ENCODE results near the gene EIF3I.
"Not testable (repeated sequence)": the region's sequence is repeated elsewhere in the genome, so short reads cannot be mapped to it uniquely, and the experiment has no call there.

EIF3I gene

DNA sequence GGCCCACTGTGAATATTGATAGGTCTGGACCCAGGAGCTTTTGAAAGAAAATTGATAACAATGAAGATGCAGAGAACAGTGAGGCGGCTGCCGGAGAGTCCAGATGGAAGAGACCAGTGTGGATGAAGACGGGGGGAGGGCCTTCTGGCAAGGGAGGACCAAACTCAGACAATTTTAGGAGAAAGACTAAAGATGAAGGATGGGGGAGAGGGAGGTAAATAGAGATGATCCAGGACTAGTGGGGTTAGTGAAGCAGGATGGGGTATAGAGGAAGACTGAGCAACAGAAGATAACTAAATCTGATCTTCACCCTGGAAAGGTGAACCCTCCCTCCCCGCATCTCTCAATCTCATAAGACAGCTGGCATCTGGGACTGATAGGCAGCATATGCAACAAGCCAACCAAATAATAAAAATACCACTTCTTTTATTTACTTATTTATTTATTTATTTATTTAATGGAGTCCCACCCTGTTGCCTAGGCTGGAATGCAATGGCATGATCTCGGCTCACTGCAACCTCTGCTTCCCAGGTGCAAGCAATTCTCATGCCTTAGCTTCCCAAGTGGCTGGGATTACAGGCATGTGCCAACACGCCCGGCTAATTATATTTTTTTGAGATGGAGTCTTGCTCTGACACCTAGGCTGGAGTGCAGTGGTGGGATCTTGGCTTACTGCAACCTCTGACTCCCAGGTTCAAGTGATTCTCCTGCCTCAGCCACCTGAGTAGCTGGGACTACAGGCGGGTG is 10.5 kb downstream of the EIF3I start:
- no peak for DNase-seq (ENCODE audit: low spot score)

DNA sequence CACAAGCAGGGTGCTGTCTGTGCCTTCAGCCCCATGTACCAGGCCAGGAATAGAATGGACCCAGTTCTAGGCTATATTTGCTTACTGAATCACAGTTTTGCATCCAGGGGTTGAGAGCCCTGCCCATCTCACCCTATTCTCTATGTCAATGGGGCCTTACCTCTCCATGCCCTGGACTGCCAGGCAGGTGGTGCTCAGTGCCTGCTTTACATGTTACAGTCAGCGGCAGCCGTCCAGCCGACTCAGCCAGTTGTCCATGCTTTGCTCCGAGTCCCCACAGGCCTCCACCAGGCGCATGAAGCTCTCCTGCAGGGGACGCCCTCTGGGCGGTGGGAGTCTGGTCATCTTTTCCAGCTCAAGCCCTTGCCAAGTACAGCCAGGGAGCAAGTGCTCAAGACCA is 12.6 kb downstream of the EIF3I start:
- no peak for DNase-seq (ENCODE audit: low spot score)

GRCh38 chr1:32239337-32239736 is 17.1 kb downstream of the EIF3I start:
- DNase-seq (ENCODE audit: low spot score) = no peak

- no peak for DNase-seq (ENCODE audit: low spot score)
Observed at GRCh38 chr1:32239790-32240139, 17.6 kb downstream of the EIF3I start.

GRCh38 chr1:32240140-32240951 is 18.1 kb downstream of the EIF3I start:
- DNase-seq (ENCODE audit: low spot score) = peak; percentile 89

DNA sequence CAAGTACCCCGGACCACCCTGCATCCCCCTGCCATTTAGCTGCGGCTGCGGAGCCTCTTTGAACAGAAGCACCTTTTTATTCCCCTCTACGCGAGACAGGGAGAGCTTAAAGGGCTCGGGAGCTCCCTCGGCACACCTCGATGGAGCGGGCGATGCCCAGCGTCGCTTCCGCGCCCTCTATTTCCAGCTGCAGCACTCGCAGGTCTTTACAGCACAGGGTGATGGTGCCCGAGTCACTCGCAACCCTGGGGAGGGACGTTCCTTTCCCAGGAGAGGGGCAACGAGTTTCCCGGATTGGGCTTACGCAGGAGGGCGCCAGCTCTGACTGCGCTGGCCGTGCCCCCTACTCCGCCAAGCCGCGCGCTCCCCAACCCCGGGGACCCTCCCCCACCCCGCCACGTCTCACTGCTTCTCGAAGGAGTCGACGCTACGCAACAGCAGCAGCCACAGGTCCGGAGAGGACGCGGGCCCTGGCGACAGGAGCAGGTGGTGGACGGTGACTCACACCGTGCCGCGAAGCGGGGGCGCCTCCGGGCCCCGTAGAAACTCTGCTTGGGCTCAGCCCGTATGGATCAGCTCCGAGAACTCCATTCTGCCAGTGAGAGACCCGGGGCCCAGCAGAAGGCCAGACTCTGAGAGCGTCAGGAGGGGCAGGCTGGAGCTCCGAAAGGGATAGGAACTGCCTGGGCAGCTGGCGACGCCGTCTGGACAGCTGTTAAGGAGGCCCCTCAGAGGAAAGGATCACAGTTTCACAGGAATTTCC is 19.0 kb downstream of the EIF3I start:
- DNase-seq (ENCODE audit: low spot score) = peak; percentile 62

DNA sequence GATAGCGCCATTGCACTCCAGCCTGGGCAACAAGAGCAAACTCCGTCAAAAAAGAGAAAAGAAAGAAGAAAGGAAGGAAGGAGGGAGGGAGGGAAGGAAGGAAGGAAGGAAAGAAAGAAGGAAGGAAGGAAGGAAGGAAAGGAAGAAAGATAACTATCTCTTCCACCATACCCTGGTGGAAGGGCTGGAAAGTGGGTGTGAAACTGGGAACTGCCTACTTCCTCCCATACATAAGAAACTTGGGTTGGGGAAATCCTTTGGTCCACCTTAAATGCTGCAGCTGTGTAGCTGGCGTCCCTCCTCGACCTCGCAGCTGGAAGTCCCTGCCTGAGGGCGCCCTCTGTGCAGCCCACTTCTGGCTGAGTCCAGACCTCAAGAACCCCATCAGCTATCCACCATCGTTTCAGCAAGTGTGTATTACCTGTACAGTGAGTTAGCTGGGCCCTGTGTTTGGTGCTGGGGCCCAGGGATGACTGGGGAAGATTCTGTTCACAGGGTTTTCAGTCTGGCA is 20.2 kb downstream of the EIF3I start:
- DNase-seq (ENCODE audit: low spot score) = no peak

DNA sequence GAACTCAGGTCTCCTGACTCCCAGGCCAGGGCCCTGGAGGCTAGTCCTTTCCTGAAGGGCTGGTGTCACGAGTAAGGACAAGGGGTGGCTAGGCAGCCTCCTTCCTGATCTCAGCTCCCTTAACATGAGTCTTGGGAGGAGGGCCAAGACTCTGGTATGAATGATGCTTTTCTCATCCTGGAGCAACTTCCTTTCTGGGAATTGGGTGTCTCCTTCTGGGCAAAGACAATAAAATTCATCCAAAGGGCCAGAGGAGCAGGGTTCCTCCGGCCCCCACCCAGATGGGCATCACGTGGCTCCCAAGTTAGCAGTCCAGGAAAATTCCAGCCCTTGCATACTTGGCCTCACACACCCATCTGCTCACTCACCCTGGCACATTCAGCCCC is 24.7 kb downstream of the EIF3I start, which contains the start of gene FAM167B:
Gene FAM167B (plus strand): TSS at position 335 of the 386 bp plus-strand sequence. CDS start 200 bp downstream, outside the sequence.
- DNase-seq (ENCODE audit: low spot score) = no peak

DNA sequence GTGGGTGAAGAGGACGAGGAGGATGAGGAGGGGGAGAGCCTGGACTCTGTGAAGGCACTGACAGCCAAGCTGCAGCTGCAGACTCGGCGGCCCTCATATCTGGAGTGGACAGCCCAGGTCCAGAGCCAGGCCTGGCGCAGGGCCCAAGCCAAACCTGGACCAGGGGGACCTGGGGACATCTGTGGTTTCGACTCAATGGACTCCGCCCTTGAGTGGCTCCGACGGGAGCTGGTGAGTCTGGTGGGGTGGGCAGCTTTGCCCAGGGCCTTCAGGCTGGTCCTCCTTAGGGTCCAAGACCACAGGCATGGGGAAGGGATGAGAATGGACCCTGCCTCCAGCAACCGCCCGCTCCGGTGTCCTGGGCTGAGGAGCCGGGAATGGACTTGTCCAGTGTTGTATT is 25.2 kb downstream of the EIF3I start:
- DNase-seq (ENCODE audit: low spot score) = no peak

DNA sequence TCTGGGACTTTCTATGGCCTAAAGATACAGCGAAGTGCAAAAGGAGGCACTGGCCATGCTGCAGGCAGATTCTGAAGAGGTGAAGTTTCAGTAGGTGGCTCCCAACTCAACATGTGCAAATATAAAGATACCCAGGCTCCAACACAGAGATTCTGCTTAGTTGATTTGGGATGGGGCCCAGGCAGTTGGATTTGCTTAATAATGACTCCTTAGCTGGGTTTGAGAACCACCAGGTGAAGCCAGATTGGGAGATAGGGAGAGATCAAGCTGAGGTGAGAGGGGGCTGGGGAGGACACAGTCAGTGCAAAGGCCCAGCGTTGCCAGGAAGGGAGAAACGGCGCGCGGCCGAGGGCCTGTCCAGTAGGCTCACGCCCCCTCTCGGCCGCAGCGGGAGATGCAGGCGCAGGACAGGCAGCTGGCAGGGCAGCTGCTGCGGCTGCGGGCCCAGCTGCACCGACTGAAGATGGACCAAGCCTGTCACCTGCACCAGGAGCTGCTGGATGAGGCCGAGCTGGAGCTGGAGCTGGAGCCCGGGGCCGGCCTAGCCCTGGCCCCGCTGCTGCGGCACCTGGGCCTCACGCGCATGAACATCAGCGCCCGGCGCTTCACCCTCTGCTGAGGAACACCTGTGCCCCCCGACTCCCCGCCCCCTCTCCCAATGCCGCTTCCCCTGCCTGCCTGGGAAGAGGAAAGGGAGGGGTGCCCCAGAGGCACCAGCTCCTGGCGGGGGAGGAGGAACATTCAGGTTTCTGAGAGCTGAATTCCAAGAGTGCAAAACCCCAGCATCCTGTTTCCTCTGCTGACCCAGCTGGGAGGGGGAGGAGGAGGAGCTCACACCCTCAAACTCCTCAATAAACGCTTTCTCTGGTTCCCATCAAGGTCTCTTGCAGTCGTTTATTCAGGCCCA is 26.0 kb downstream of the EIF3I start:
- DNase-seq (ENCODE audit: low spot score) = peak; percentile 95

GRCh38 chr1:32249831-32250525 is 27.8 kb downstream of the EIF3I start:
- peak; percentile 39 for DNase-seq (ENCODE audit: low spot score)

GRCh38 chr1:32250893-32251716 is 28.9 kb downstream of the EIF3I start, which contains the start of gene LCK:
Gene LCK (plus strand): TSS chr1:32251265. CDS start chr1:32274330, 23,065 bp downstream.
- DNase-seq (ENCODE audit: low spot score) = no peak

- DNase-seq (ENCODE audit: low spot score) = no peak
Observed at GRCh38 chr1:32255072-32256071, 33.2 kb downstream of the EIF3I start.

GRCh38 chr1:32256473-32257226 is 34.4 kb downstream of the EIF3I start:
- DNase-seq (ENCODE audit: low spot score) = no peak

- DNase-seq (ENCODE audit: low spot score) = no peak
Observed at GRCh38 chr1:32257227-32257508, 35.0 kb downstream of the EIF3I start.

- DNase-seq (ENCODE audit: low spot score) = not testable (repeated sequence)
Observed at GRCh38 chr1:32263236-32263593, 41.0 kb downstream of the EIF3I start.

DNA sequence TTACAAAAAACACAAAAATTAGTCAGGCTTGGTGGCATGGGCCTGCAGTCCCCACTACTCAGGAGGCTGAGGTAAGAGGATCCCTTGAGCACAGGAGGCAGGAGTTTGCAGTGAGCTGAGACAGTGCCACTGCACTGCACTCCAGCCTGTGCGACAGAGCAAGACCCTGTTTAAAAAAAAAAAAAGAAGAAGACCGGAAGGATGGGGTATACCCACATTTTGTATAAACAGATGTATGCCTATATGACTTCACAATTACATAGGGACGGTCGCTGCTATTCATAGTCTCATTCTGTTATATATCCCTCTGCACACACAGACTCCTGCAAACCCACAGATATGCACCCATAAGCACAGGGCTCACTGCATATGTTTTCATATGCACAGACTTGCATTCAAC is 41.5 kb downstream of the EIF3I start:
- no peak for DNase-seq (ENCODE audit: low spot score)

- no peak for DNase-seq (ENCODE audit: low spot score)
Observed at GRCh38 chr1:32265846-32266245, 43.6 kb downstream of the EIF3I start.
